ENCODE data around the gene CGREF1. TPM values are rescaled to one million over a fixed set of nuclear protein-coding genes. Genes with fewer than 3 reads are reported as not detected.

CGREF1 gene
- total and polyA plus RNA-seq, 4 donors: 0.98 to 16.1 (median 11.7) TPM

- no peak for TF ChIP-seq HNF4G (IDR thresholded peaks at IDR 0.05)
- TF ChIP-seq JUND (IDR thresholded peaks at IDR 0.05): no peak
- no peak for TF ChIP-seq MAX (IDR thresholded peaks at IDR 0.05)
- no peak for TF ChIP-seq FOXA2 (IDR thresholded peaks at IDR 0.05)
- TF ChIP-seq HNF4A (conservative IDR thresholded peaks at IDR 0.05): no peak
- TF ChIP-seq REST (IDR thresholded peaks at IDR 0.05): no peak
- no peak for TF ChIP-seq NR2F2 (IDR thresholded peaks at IDR 0.05)
- TF ChIP-seq, protein P1, sequence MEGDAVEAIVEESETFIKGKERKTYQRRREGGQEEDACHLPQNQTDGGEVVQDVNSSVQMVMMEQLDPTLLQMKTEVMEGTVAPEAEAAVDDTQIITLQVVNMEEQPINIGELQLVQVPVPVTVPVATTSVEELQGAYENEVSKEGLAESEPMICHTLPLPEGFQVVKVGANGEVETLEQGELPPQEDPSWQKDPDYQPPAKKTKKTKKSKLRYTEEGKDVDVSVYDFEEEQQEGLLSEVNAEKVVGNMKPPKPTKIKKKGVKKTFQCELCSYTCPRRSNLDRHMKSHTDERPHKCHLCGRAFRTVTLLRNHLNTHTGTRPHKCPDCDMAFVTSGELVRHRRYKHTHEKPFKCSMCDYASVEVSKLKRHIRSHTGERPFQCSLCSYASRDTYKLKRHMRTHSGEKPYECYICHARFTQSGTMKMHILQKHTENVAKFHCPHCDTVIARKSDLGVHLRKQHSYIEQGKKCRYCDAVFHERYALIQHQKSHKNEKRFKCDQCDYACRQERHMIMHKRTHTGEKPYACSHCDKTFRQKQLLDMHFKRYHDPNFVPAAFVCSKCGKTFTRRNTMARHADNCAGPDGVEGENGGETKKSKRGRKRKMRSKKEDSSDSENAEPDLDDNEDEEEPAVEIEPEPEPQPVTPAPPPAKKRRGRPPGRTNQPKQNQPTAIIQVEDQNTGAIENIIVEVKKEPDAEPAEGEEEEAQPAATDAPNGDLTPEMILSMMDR (IDR thresholded peaks at IDR 0.05; ENCODE audit: low read depth, low read length, missing input control): no peak
- no peak for TF ChIP-seq RXRA (IDR thresholded peaks at IDR 0.05)
- no peak for TF ChIP-seq SP1 (IDR thresholded peaks at IDR 0.05)
- TF ChIP-seq GABPA (IDR thresholded peaks at IDR 0.05 in 1 of 2, conservative IDR thresholded peaks at IDR 0.05 in 1 of 2): no peak
- TF ChIP-seq TAF1 (conservative IDR thresholded peaks at IDR 0.05): no peak
- TF ChIP-seq EGR1 (IDR thresholded peaks at IDR 0.05; ENCODE audit: low read depth in 2 of 2): no peak
- TF ChIP-seq, protein P2, sequence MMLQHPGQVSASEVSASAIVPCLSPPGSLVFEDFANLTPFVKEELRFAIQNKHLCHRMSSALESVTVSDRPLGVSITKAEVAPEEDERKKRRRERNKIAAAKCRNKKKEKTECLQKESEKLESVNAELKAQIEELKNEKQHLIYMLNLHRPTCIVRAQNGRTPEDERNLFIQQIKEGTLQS (IDR thresholded peaks at IDR 0.05): no peak
- TF ChIP-seq YY1 (IDR thresholded peaks at IDR 0.05): no peak
- no peak for TF ChIP-seq ZBTB33 (IDR thresholded peaks at IDR 0.05)
- Histone ChIP-seq H3K27me3 (ENCODE audit: control insufficient read depth in 4 of 4, insufficient read depth in 4 of 4, low read length in 3 of 4) (peaks cover 0 to 2% (median 0%) of the 10 kb centered on the region in 4 donors), H3K9ac (ENCODE audit: low read depth in 1 of 2, low read length in 2 of 2) (no peak overlapping the region), H3K27ac (ENCODE audit: low read depth in 1 of 2, low read length in 2 of 2) (no peak overlapping the region), H3K36me3 (ENCODE audit: control insufficient read depth in 4 of 4, insufficient read depth in 3 of 4, low read depth in 1 of 4, low read length in 3 of 4) (no peaks in the 10 kb centered on the region), H3K9me3 (ENCODE audit: control insufficient read depth in 4 of 4, low read length in 3 of 4) (no peaks in the 10 kb centered on the region), H3K4me3 (ENCODE audit: low read depth in 1 of 3, low read length in 3 of 3) (peak overlapping the region in 1 of 3 donors; percentile 61), H3K4me1 (ENCODE audit: control insufficient read depth in 4 of 4, insufficient read depth in 4 of 4, low read length in 3 of 4) (peaks cover 9 to 37% (median 21%) of the 10 kb centered on the region in 4 donors)
- DNase-seq (ENCODE audit: low spot score): no peak
- 95% methylated on average over 7 of the region's 7 CpGs for WGBS
Observed at GRCh38 chr2:27122791-27123190, 3.9 kb upstream of the CGREF1 start.

DNA sequence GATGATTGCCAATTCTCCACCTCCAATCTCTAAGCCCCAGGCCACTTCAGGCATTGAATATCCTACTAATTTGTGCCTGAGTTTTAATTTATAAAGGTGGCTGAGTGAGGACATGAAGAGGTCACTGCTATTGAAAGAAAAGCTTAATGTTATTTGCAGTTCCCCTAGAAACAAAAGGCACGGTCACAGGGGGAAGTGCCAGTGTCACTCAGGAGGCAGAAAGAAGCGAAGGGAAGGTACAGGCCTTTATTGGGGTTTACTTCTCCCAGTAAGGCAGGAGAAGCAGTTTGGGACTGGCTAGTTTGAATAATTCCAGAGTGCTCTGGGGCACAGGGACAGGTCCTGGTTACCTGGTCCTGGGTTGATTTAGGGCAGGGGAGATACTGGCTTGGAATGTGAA lies 3.0 kb upstream of the CGREF1 start:
- Histone ChIP-seq H3K9ac (ENCODE audit: low read depth in 1 of 2, low read length in 2 of 2) (no peak overlapping the region), H3K27ac (ENCODE audit: low read depth in 1 of 2, low read length in 2 of 2) (no peak overlapping the region), H3K9me3 (ENCODE audit: control insufficient read depth in 4 of 4, low read length in 3 of 4) (no peaks in the 10 kb centered on the region), H3K36me3 (ENCODE audit: control insufficient read depth in 4 of 4, insufficient read depth in 3 of 4, low read depth in 1 of 4, low read length in 3 of 4) (no peaks in the 10 kb centered on the region), H3K4me1 (ENCODE audit: control insufficient read depth in 4 of 4, insufficient read depth in 4 of 4, low read length in 3 of 4) (peaks cover 9 to 37% (median 21%) of the 10 kb centered on the region in 4 donors), H3K4me3 (ENCODE audit: low read depth in 1 of 3, low read length in 3 of 3) (no peak overlapping the region), H3K27me3 (ENCODE audit: control insufficient read depth in 4 of 4, insufficient read depth in 4 of 4, low read length in 3 of 4) (peaks cover 0 to 2% (median 0%) of the 10 kb centered on the region in 4 donors)
- WGBS: 90% methylated on average over 2 of the region's 2 CpGs
- no peak for TF ChIP-seq GABPA (IDR thresholded peaks at IDR 0.05 in 1 of 2, conservative IDR thresholded peaks at IDR 0.05 in 1 of 2)
- no peak for TF ChIP-seq JUND (IDR thresholded peaks at IDR 0.05)
- no peak for TF ChIP-seq ZBTB33 (IDR thresholded peaks at IDR 0.05)
- TF ChIP-seq HNF4A (conservative IDR thresholded peaks at IDR 0.05): no peak
- TF ChIP-seq, protein P2 (IDR thresholded peaks at IDR 0.05): no peak
- TF ChIP-seq NR2F2 (IDR thresholded peaks at IDR 0.05): no peak
- no peak for TF ChIP-seq RXRA (IDR thresholded peaks at IDR 0.05)
- TF ChIP-seq, protein P1 (IDR thresholded peaks at IDR 0.05; ENCODE audit: low read depth, low read length, missing input control): no peak
- TF ChIP-seq EGR1 (IDR thresholded peaks at IDR 0.05; ENCODE audit: low read depth in 2 of 2): no peak
- no peak for DNase-seq (ENCODE audit: low spot score)
